ENCODE data around the gene SH3RF3. TPM values are rescaled to one million over a fixed set of nuclear protein-coding genes. Genes with fewer than 3 reads are reported as not detected.

The SH3RF3 gene
- total RNA-seq, 2 donors from 2014 or later, result 1.3 to 2.5 TPM

DNA sequence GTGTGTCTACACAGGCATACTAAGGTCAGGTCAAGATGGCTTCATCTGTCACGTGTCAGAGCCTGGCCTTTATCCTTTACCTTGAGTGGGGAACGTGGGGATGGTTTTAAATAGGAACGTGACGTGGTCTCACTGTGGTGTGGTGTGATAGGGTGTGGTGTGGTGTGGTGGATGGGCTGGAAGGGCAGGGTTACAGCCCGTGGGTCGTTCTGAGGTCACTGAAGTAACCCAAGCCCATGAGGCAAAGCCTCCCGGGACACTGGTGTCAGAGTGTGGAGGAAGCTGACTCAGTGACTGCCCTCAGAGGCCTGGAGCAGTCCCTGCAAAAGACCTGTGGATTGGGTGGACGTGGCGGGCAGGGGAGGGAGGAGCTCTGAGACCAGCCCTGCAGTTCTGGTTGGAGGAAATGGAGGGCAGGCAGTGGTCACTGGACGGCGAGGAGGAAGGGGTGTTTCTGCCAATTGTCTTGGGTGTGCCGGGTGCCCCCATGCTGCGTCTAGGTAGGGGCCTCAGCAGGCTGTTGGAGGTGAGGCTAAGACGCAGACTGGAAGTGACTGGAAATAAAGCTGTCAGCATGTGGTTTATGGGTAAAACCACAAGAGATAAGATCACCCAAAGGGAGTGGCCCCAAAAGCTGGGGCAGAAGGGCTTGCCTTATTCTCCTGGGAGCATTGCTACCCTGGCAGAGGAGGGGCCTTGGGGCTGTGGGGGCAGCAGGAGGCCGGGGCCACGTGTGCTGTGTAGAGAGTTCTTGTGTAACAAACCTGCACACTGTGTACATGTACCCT lies 84.8 kb downstream of the SH3RF3 start:
- Histone ChIP-seq H3K36me3 (no peaks in the 10 kb centered on the region), H3K9ac (ENCODE audit: low read depth in 2 of 2, low read length in 2 of 2) (peak overlapping the region in 1 of 2 donors; percentile 6), H3K9me3 (no peaks in the 10 kb centered on the region), H3K27ac (no peak overlapping the region), H3K27me3 (no peaks in the 10 kb centered on the region), H3K4me1 (peaks cover 6% of the 10 kb centered on the region), H3K4me3 (no peak overlapping the region)
- intact Hi-C loops (cut with DNase I), result no loop called here
- TF ChIP-seq, protein P1, sequence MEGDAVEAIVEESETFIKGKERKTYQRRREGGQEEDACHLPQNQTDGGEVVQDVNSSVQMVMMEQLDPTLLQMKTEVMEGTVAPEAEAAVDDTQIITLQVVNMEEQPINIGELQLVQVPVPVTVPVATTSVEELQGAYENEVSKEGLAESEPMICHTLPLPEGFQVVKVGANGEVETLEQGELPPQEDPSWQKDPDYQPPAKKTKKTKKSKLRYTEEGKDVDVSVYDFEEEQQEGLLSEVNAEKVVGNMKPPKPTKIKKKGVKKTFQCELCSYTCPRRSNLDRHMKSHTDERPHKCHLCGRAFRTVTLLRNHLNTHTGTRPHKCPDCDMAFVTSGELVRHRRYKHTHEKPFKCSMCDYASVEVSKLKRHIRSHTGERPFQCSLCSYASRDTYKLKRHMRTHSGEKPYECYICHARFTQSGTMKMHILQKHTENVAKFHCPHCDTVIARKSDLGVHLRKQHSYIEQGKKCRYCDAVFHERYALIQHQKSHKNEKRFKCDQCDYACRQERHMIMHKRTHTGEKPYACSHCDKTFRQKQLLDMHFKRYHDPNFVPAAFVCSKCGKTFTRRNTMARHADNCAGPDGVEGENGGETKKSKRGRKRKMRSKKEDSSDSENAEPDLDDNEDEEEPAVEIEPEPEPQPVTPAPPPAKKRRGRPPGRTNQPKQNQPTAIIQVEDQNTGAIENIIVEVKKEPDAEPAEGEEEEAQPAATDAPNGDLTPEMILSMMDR (IDR thresholded peaks at IDR 0.05), result no peak
- no peak for DNase-seq

DNA sequence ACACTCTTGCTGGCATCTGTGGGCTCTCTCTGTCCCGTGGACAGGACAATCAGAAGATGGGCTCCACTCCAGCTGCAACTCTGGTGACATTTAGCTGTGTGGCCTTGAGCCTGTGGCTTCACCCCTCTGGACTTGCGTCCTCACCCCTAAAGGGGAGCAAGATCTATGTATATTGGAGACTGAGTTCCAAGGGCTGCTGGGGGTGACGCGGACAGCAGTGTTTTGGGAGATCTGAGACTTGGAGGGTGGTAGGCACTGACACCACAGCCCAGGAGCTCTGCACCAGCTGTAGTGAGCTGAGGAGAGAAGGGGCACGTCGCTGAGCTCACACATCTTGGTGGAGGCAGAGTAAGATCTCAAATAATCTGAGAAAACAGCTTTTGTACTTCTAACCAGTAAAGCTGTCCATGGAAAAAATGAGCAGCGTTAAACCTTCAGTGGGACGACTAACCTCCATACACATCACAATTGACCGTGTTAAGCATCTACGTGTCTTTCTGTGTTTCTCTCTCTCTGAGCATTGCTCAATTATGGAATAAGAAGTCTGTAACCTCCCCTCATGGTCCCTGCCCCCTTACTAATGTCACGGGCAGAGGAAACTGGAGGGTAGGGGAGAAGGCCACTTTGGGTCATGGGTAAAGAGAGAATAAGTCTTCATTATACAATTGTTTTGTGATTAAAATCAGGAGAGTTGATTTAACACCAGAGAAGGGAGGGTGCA lies 85.8 kb downstream of the SH3RF3 start:
- no peak overlapping the region for H3K27ac ChIP-seq
- TF ChIP-seq, protein P1 (IDR thresholded peaks at IDR 0.05), result no peak
- intact Hi-C loops (cut with DNase I), result no loop called here

DNA sequence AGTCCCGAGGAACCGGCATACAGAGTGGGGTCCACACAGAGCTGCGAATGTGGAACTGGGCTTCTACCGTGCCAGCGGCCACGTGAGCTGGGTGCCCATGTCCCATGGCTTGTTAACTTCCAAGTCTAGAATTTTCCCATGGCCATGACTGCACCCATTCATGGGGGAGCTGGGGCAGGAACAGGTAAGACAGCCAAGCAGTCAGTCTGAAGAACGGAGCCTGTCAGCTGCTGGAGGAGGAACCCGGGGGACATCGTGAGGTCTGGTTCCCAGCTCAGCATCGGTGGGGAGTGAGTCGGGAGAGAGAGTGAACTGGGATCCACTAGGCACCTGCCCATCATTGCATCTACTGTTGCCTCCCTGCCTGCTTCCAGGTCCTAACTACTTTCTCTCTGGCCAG lies 86.9 kb downstream of the SH3RF3 start:
- Histone ChIP-seq H3K4me1 (peaks cover 6% of the 10 kb centered on the region), H3K36me3 (no peaks in the 10 kb centered on the region), H3K27me3 (no peaks in the 10 kb centered on the region), H3K27ac (no peak overlapping the region), H3K9ac (ENCODE audit: low read depth in 2 of 2, low read length in 2 of 2) (no peak overlapping the region), H3K9me3 (no peaks in the 10 kb centered on the region), H3K4me3 (no peak overlapping the region)
- no peak for DNase-seq
- TF ChIP-seq, protein P1 (IDR thresholded peaks at IDR 0.05), result no peak
- intact Hi-C loops (cut with DNase I), result no loop called here

More for the DNA sequence above, 85.8 kb downstream of the SH3RF3 start:
- DNase-seq, result no peak
- H3K9me3 ChIP-seq, result no peaks in the 10 kb centered on the region
- peaks cover 6% of the 10 kb centered on the region for H3K4me1 ChIP-seq
- no peaks in the 10 kb centered on the region for H3K36me3 ChIP-seq
- no peaks in the 10 kb centered on the region for H3K27me3 ChIP-seq
- H3K4me3 ChIP-seq, result no peak overlapping the region
- no peak overlapping the region for H3K9ac ChIP-seq (ENCODE audit: low read depth in 2 of 2, low read length in 2 of 2)

DNA sequence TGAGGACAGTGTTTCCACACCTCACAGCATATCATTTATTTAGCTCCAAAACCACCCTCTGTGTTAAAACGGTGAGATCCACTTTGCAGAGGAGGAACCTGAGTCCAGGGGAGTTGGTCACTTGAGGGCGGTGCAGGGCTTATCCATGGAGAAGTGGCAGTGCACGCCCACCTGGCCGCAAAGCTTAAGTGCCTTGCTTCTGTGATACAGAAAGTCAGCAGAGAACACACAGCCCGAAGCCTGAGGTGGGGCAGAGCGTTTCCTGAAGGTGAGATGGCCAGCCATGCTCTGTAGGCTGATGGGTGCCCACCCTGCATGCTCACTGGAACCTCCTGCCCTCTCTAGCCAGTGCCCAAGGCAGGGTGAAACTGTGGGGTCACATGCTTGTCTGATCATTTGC lies 87.3 kb downstream of the SH3RF3 start:
- no peaks in the 10 kb centered on the region for H3K36me3 ChIP-seq
- peak overlapping the region; percentile 24 for H3K27ac ChIP-seq
- peaks cover 6% of the 10 kb centered on the region for H3K4me1 ChIP-seq
- no peaks in the 10 kb centered on the region for H3K27me3 ChIP-seq
- H3K9ac ChIP-seq (ENCODE audit: low read depth in 2 of 2, low read length in 2 of 2), result no peak overlapping the region
- H3K9me3 ChIP-seq, result no peaks in the 10 kb centered on the region
- TF ChIP-seq, protein P1 (IDR thresholded peaks at IDR 0.05), result no peak
- intact Hi-C loops (cut with DNase I), result no loop called here
- no peak overlapping the region for H3K4me3 ChIP-seq
- no peak for DNase-seq

DNA sequence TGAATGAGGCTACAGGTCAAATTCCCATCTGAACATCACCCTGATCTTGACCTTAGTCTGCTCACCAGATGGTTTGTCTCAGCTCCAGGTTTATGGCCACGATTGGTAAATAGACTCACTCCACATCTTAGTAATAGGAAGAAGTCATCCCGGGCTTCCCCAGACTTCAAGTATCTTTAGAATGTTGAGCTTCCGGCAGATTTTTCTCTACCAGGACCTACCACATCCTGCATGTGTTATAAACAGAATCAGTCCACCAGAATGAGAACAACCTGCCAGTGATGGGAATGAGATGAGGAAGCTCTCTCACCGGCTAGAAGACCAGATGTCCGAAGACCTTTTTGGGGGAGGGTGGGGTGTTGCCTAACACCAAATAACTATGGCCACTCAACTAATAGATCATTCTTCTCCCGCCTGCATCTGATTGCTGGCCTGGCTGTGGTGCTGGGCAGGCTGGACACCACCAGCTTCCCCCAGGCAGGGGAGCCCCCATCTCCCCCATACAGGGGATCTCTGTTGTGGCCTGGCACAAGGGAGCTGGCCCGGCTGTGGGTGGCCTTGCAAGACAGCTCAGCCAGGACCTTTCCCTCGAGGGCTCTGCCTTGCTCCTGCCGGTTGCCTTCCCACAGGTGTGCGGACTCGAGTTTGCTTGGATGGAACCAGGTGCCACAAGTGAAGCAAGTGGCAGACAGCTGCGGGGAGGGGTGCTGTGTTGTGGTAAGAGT lies 88.5 kb downstream of the SH3RF3 start:
- Histone ChIP-seq H3K4me3 (no peak overlapping the region), H3K36me3 (no peaks in the 10 kb centered on the region), H3K9ac (ENCODE audit: low read depth in 2 of 2, low read length in 2 of 2) (no peak overlapping the region), H3K27me3 (no peaks in the 10 kb centered on the region), H3K9me3 (no peaks in the 10 kb centered on the region), H3K4me1 (peaks cover 6% of the 10 kb centered on the region), H3K27ac (peak overlapping the region; percentile 77)
- DNase-seq, result no peak
- intact Hi-C loops (cut with DNase I), result no loop called here
- TF ChIP-seq, protein P1 (IDR thresholded peaks at IDR 0.05), result no peak
